Activated CD8-positive, alpha-beta T cell treated with anti-CD3 and anti-CD28 coated beads for 36 hours (primary cell): Measurements from ENCODE around the gene ANKRD11. TPM values are rescaled to one million over a fixed set of nuclear protein-coding genes. Genes with fewer than 3 reads are reported as not detected.
"Not testable (repeated sequence)": the region's sequence is repeated elsewhere in the genome, so short reads cannot be mapped to it uniquely, and the experiment has no call there.

Source experiments
- ATAC-seq: fragments of 200-7000 bp; cut with Tn5 transposase; one replicate; pipeline ENCODE4 v1.10.0; 2021; ENCODE audit warnings: mild to moderate bottlenecking, moderate library complexity
- CTCF ChIA-PET: fragments of 350-600 bp; sonication (Branson Sonifier 250); formaldehyde crosslinking; loops from one replicate; lab custom pipeline; 2021; ENCODE audit warnings: antibody characterized with exemption; lab: Charles Lee
- POLR2A ChIA-PET: fragments of 350-600 bp; sonication (Branson Sonifier 250); formaldehyde crosslinking; loops from one replicate; lab custom pipeline; 2021; ENCODE audit warnings: antibody characterized with exemption; lab: Charles Lee
- DNase-seq: peaks from one replicate; pipeline ENCODE4 v3.0.0-alpha.2; 2020
- H3K27ac Mint-ChIP-seq: one replicate; pipeline ENCODE4 v1.8.0; 2021; ENCODE audit warnings: mild to moderate bottlenecking, mixed read lengths
- H3K27me3 Mint-ChIP-seq: one replicate; pipeline ENCODE4 v1.8.0; 2021; ENCODE audit warnings: mixed read lengths
- H3K36me3 Mint-ChIP-seq: one replicate; pipeline ENCODE4 v1.8.0; 2021; ENCODE audit warnings: low read depth, mixed read lengths
- H3K4me1 Mint-ChIP-seq: one replicate; pipeline ENCODE4 v1.8.0; 2021; ENCODE audit warnings: low read depth, mixed read lengths
- H3K4me3 Mint-ChIP-seq: one replicate; pipeline ENCODE4 v1.8.0; 2021; ENCODE audit warnings: mild to moderate bottlenecking, moderate library complexity, mixed read lengths
- H3K9me3 Mint-ChIP-seq: one replicate; pipeline ENCODE4 v1.8.0; 2021; ENCODE audit warnings: mixed read lengths
- CTCF ChIP-seq: fragments of 200-600 bp; IDR thresholded peaks from one replicate; pipeline ENCODE4 v1.8.0; 2022; ENCODE audit warnings: antibody characterized with exemption, mild to moderate bottlenecking
- intact Hi-C: fragments of 100-400 bp; cut with micrococcal nuclease; formaldehyde crosslinking; loops from one replicate; pipeline ENCODE4 v1.10.0; 2022
- total RNA-seq, 2 experiments: library from RNA; stranded (reverse); gene quantifications; one replicate each; pipeline ENCODE4 v1.2.3, GENCODE V29; 2021

Gene ANKRD11
- total RNA-seq, 2 experiments from 2014 or later = 145 to 147 TPM

DNA sequence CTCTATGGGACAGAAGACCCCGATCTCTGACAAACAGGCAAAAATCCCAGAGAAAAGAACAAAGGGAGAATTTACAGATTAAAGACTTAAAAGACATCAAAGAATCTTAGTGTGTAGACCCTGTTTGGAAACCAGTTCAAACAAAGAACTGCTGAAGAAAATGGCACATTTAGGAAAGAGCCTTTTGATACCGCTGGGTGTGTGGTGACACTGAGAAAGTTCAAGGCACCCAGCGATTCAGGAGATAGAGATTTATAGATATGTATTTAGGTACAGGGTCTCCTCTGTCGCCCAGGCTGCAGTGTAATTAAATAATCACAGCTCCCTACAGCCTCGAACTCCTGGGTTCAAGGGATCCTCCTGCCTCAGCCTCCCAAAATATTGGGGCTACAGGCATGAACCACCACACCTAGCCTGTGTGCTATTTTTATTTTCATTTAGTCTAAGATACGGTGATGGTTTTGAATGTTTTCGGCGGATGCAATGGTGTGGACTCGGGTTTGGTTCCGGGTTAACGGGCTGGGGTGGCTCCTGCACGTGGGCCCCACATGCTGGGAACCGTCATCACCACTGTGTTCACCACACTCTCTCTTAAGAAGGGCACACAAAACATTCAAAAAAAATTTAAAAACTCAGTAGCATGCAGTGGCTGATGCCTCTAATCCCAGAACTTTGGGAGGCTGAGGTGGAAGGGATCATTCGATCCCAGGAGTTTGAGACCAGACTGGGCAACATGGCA is 158.8 kb downstream of the ANKRD11 start:
- Mint-ChIP-seq H3K9me3 (no peaks in the 10 kb centered on the region), H3K36me3 (peaks cover 3% of the 10 kb centered on the region), H3K4me1 (peaks cover 86% of the 10 kb centered on the region), H3K4me3 (peak overlapping the region; percentile 41), H3K27me3 (no peaks in the 10 kb centered on the region), H3K27ac (peak overlapping the region; percentile 75)
- TF ChIP-seq CTCF = no peak
- ChIA-PET POLR2A (interaction anchor here (1.0 kb wide), 1 partner anchor 9 kb away, joined by 4 read pairs; no protein-coding TSS in a partner anchor), CTCF (interaction anchor here (0.6 to 1.7 kb wide), 5 partner anchors 16 to 594 kb away, joined by 3 read pairs; no protein-coding TSS in a partner anchor)
- ATAC-seq = peak; percentile 55
- intact Hi-C loops = no loop called here
- peak; percentile 65 for DNase-seq

DNA sequence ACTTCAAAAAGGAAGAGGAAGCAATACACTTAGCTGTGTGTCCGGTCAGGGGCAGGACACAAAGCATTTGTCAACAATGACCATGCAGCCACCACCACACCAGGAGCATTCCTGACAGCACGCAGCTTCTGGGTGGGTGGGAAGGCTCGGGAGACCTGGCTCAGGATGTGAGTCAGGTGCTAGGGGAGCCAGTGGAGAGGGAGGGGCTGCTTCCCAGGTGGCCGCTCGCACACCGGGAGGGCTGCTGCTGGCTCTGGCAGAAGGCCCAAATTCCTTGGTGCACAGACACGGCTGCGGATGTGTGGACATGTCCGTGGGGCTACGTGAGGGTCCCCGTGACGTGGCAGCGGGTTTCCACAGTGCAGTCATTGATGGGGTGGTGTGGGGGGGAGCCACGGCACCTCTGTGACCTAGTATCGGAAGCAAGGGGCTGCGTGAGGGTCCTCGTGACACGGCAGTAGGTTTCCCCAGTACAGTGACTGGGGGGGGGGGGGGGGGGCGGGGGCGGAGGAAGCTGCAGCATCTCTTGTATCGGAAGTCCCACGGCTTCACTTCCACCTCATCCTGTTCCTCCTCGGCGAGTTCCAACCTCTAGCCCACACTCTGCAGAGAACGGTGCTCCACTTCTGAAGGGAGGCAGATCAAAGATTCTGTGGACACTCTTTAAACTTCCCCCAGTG is 160.0 kb downstream of the ANKRD11 start:
- ATAC-seq (peak; percentile 32), DNase-seq (peak; percentile 51)
- no peaks in the 10 kb centered on the region for H3K27me3 Mint-ChIP-seq
- H3K27ac Mint-ChIP-seq = peak overlapping the region; percentile 76
- H3K36me3 Mint-ChIP-seq = peaks cover 3% of the 10 kb centered on the region
- no peak for TF ChIP-seq CTCF
- intact Hi-C loops = no loop called here
- POLR2A ChIA-PET = interaction anchor here (0.8 to 1.2 kb wide), 3 partner anchors 55 to 197 kb away, joined by 3 to 4 read pairs (median 3); no protein-coding TSS in a partner anchor
- CTCF ChIA-PET = interaction anchor here (1.5 kb wide), 1 partner anchor 178 kb away, joined by 5 read pairs; the partner anchor contains the start of gene SPG7
- peaks cover 86% of the 10 kb centered on the region for H3K4me1 Mint-ChIP-seq
- peak overlapping the region; percentile 49 for H3K4me3 Mint-ChIP-seq
- no peaks in the 10 kb centered on the region for H3K9me3 Mint-ChIP-seq

DNA sequence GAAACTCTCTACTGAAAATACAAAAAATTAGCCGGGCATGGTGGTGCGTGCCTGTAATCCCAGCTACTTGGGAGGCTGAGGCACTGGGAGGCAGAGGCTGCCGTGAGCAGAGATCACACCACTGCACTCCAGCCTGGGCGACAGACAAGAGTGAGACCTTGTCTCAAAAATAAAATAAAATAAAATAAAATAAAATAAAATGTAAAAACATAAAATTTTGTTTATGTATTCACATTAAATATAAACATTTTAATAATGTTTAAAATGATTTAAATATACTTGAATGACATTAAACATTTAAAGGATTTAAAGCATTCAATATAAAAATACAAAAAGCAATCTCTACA is 160.6 kb downstream of the ANKRD11 start:
- ChIA-PET POLR2A (interaction anchor here (0.6 to 1.2 kb wide), 4 partner anchors 56 to 198 kb away, joined by 3 to 4 read pairs (median 3); no protein-coding TSS in a partner anchor), CTCF (interaction anchor here (0.8 to 1.5 kb wide), 3 partner anchors 27 to 179 kb away, joined by 3 to 5 read pairs (median 4); partner anchors contain the start of gene SPG7)
- ATAC-seq, H3K36me3 Mint-ChIP-seq, intact Hi-C loops, H3K9me3 Mint-ChIP-seq, DNase-seq, H3K27me3 Mint-ChIP-seq: not testable (repeated sequence)
- H3K4me3 Mint-ChIP-seq = peak overlapping the region; percentile 49
- peak overlapping the region; percentile 57 for H3K27ac Mint-ChIP-seq
- H3K4me1 Mint-ChIP-seq = peaks cover 86% of the 10 kb centered on the region

GRCh38 chr16:89328412-89329400 is 161.7 kb downstream of the ANKRD11 start:
- H3K36me3 Mint-ChIP-seq, DNase-seq, H3K9me3 Mint-ChIP-seq, H3K27me3 Mint-ChIP-seq, intact Hi-C loops, ATAC-seq, H3K4me3 Mint-ChIP-seq: not testable (repeated sequence)
- POLR2A ChIA-PET = interaction anchor here (0.7 to 1.2 kb wide), 2 partner anchors 176 to 199 kb away, joined by 3 read pairs; no protein-coding TSS in a partner anchor
- CTCF ChIA-PET = interaction anchor here (0.8 to 1.5 kb wide), 3 partner anchors 28 to 180 kb away, joined by 3 to 5 read pairs (median 4); partner anchors contain the start of gene SPG7
- H3K4me1 Mint-ChIP-seq = peaks cover 86% of the 10 kb centered on the region
- peak overlapping the region; percentile 57 for H3K27ac Mint-ChIP-seq

DNA sequence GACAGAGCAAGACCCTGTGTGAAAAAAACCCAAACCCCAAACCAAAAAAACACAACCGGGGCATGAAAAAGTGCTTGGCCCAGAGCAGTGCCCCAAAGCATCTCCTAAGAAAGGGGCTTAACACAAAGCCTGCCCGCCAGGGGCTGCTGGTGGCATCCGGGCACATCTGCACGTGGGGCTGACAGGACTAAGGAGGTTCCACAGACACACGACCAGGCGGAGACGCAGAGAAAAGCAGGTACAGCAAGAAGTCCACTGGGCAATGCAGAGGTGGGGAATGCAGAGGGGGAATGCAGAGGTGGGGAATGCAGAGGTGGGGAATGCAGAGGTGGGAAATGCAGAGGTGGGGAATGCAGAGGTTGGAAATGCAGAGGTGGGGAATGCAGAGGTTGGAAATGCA is 163.6 kb downstream of the ANKRD11 start:
- Mint-ChIP-seq H3K27ac (peak overlapping the region; percentile 81), H3K9me3 (no peaks in the 10 kb centered on the region), H3K4me1 (peaks cover 87% of the 10 kb centered on the region), H3K27me3 (no peaks in the 10 kb centered on the region), H3K4me3 (no peak overlapping the region), H3K36me3 (peaks cover 18% of the 10 kb centered on the region)
- no peak for TF ChIP-seq CTCF
- ChIA-PET CTCF (no interaction called here), POLR2A (no interaction called here)
- intact Hi-C loops = no loop called here
- DNase-seq (no peak), ATAC-seq (no peak)
